H1 (cell line): Measurements from ENCODE around the gene SPINK1. TPM values are rescaled to one million over a fixed set of nuclear protein-coding genes. Genes with fewer than 3 reads are reported as not detected.

ENCODE experiments used
- CHD1 ChIP-seq: IDR thresholded peaks from 2 replicates; pipeline ENCODE4 v1.6.1; 2012; ENCODE audit warnings: low read depth, low read length, improper control_type of control experiment
- CHD7 ChIP-seq: fragments of 300-600 bp; sonication (generic); IDR thresholded peaks from 2 replicates; pipeline ENCODE4 v1.7.1; 2012; ENCODE audit warnings: low read length, moderate library complexity, mild to moderate bottlenecking, inconsistent platforms; ENCODE audit not compliant: insufficient replicate concordance
- GTF2F1 ChIP-seq: IDR thresholded peaks from 2 replicates; pipeline ENCODE4 v1.6.1; 2012; ENCODE audit warnings: low read depth, low read length, improper control_type of control experiment, borderline replicate concordance
- MAFK ChIP-seq: IDR thresholded peaks from 2 replicates; pipeline ENCODE4 v1.6.1; 2012; ENCODE audit warnings: low read depth, mild to moderate bottlenecking, improper control_type of control experiment, low read length
- POLR2A ChIP-seq, 2 experiments: IDR thresholded peaks; 1 replicate in 1 of 2; 2 replicates in 1 of 2; pipeline ENCODE4 v1.6.1; 2011; ENCODE audit warnings: low read depth in 2 of 2, low read length in 2 of 2, mild to moderate bottlenecking in 2 of 2; ENCODE audit errors: control extremely low read depth in 1 of 2
- POU5F1 ChIP-seq: IDR thresholded peaks from 2 replicates; pipeline ENCODE4 v1.6.1; 2011; ENCODE audit warnings: low read depth, mild to moderate bottlenecking, low read length, moderate library complexity
- RFX5 ChIP-seq: IDR thresholded peaks from 2 replicates; pipeline ENCODE4 v1.6.1; 2011; ENCODE audit warnings: low read depth, low read length, improper control_type of control experiment, borderline replicate concordance
- SAP30 ChIP-seq: fragments of 300-600 bp; sonication (generic); IDR thresholded peaks from 2 replicates; pipeline ENCODE4 v1.7.1; 2012; ENCODE audit warnings: low read length, moderate library complexity, mild to moderate bottlenecking, inconsistent platforms; ENCODE audit not compliant: insufficient read depth, insufficient replicate concordance
- TEAD4 ChIP-seq: IDR thresholded peaks from 2 replicates; pipeline ENCODE4 v1.6.1; 2012; ENCODE audit warnings: low read depth, low read length, inconsistent platforms, mixed read lengths
- YY1 ChIP-seq: IDR thresholded peaks from 2 replicates; pipeline ENCODE4 v1.6.1; 2011; ENCODE audit warnings: low read depth, mild to moderate bottlenecking, low read length
- polyA plus RNA-seq, 7 experiments: library from polyadenylated mRNA; depleted of rRNA in 3 of 7; stranded (reverse) in 5 of 7; unstranded in 2 of 7; fragments of >200 nt in 5 of 7; fragments of 200-250 nt in 2 of 7; gene quantifications; 1 replicate in 5 of 7; 2 replicates in 1 of 7; 4 replicates in 1 of 7; pipeline versions ENCODE4 v1.2.1 to v1.2.3, GENCODE V29; 2011 to 2013; ENCODE audit warnings: missing spikeins in 2 of 7, mixed read lengths in 2 of 7
- total RNA-seq: library from RNA; stranded (reverse); fragmentation: NEBNext Ultra II Directional; extraction: Animal tissue kit (Norgen Biotek cat#: 25700); gene quantifications from 2 replicates; pipeline ENCODE4 v1.2.1, GENCODE V29; 2021

The SPINK1 gene
- total and polyA plus RNA-seq, 2 of the 8 experiments (the other 6 are each of a cell fraction or from before 2014, with no cell fraction given) = 0.48 to 1.3 TPM

GRCh38 chr5:147876141-147876540 lies 44.7 kb upstream of the SPINK1 start (continued):
- no peak for TF ChIP-seq SAP30
- TF ChIP-seq CHD7 = no peak
- TF ChIP-seq POU5F1 = no peak
- TF ChIP-seq YY1 = no peak
- TF ChIP-seq MAFK = no peak
- TF ChIP-seq CHD1 = no peak
- TF ChIP-seq POLR2A (IDR thresholded peaks at IDR 0.05; ENCODE audit: control extremely low read depth in 1 of 2, low read depth in 2 of 2, low read length in 2 of 2) = no peak
- TF ChIP-seq GTF2F1 = no peak
- no peak for TF ChIP-seq TEAD4
- no peak for TF ChIP-seq RFX5
